DOHH2 (cell line): ENCODE data around the gene DOK3.

Source experiments
- EZH2phosphoT487 ChIP-seq: fragments of 200-600 bp; sonication (generic); IDR thresholded peaks from 2 replicates; pipeline ENCODE4 v1.6.1; 2017; ENCODE audit warnings: borderline replicate concordance, mild to moderate bottlenecking, antibody characterized with exemption, low read length, moderate library complexity, mixed read lengths
- TF ChIP-seq, protein P1 (sequence below): fragments of 200-600 bp; sonication (generic); IDR thresholded peaks from one replicate; pipeline ENCODE4 v1.5.1; 2014; ENCODE audit warnings: antibody characterized with exemption, mild to moderate bottlenecking, low read depth, low read length; ENCODE audit not compliant: poor library complexity, severe bottlenecking

DNA sequence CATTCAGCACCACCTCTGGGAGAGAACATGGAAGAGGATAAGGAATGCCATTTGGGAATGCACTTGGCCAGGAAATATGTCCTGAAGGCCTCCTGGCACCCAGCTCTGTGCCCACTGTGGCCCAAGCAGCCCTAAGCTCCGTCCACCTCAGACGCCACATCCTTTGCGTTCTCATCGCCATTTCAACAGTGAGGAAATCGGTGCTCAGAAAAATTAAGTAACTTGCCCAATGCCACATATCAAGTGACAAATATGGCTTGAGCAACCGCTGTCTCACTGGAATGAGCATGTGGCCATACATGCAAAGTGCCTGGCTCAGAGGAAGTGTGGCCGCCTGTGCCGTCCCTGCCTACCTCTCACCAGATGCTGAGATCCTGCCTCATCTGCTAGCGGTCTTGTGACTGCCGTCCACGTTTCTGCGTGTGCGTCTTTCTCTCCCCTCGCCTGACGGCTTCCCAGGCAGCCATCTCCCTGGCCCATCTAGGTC, 984 bp upstream of the DOK3 start:
- TF ChIP-seq, protein P1, sequence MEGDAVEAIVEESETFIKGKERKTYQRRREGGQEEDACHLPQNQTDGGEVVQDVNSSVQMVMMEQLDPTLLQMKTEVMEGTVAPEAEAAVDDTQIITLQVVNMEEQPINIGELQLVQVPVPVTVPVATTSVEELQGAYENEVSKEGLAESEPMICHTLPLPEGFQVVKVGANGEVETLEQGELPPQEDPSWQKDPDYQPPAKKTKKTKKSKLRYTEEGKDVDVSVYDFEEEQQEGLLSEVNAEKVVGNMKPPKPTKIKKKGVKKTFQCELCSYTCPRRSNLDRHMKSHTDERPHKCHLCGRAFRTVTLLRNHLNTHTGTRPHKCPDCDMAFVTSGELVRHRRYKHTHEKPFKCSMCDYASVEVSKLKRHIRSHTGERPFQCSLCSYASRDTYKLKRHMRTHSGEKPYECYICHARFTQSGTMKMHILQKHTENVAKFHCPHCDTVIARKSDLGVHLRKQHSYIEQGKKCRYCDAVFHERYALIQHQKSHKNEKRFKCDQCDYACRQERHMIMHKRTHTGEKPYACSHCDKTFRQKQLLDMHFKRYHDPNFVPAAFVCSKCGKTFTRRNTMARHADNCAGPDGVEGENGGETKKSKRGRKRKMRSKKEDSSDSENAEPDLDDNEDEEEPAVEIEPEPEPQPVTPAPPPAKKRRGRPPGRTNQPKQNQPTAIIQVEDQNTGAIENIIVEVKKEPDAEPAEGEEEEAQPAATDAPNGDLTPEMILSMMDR = no peak
- no peak for TF ChIP-seq EZH2phosphoT487
